A673 (cell line): ENCODE data around the gene MTFR2. TPM values are rescaled to one million over a fixed set of nuclear protein-coding genes. Genes with fewer than 3 reads are reported as not detected.

Experiments used
- BruUV-seq: library from RNA; stranded (reverse); fragments of 400-500 nt; replicated peaks from 2 replicates; lab custom pipeline; 2021; lab: Mats Ljungman, UMichigan
- CTCF ChIA-PET: fragments of 300-600 bp; sonication (Branson Sonifier 250); formaldehyde crosslinking; loops from one replicate; lab custom pipeline; 2022; ENCODE audit warnings: antibody characterized with exemption; lab: Charles Lee
- POLR2A ChIA-PET: fragments of 300-600 bp; sonication (Branson Sonifier 250); formaldehyde crosslinking; loops from one replicate; lab custom pipeline; 2022; ENCODE audit warnings: antibody characterized with exemption; ENCODE audit not compliant: low non-redundant PET; lab: Charles Lee
- DNase-seq: peaks from one replicate; pipeline ENCODE4 v3.0.0-alpha.2; 2015; ENCODE audit warnings: low spot score
- H3K27ac ChIP-seq: fragments of 200-600 bp; sonication (generic); 2 replicates; pipeline ENCODE4 v1.5.1; 2016; ENCODE audit warnings: mixed run types, low read depth, mild to moderate bottlenecking, mixed read lengths, antibody characterized with exemption, low read length; ENCODE audit not compliant: poor library complexity, severe bottlenecking
- H3K27me3 ChIP-seq: fragments of 200-600 bp; sonication (generic); replicated peaks from 2 replicates; pipeline ENCODE4 v1.6.1; 2017; ENCODE audit warnings: mixed run types, low read depth, mild to moderate bottlenecking, mixed read lengths, antibody characterized with exemption, low read length; ENCODE audit not compliant: insufficient read depth, poor library complexity
- H3K36me3 ChIP-seq: fragments of 200-600 bp; sonication (generic); 2 replicates; pipeline ENCODE4 v1.6.1; 2016; ENCODE audit warnings: mixed run types, mild to moderate bottlenecking, mixed read lengths, antibody characterized with exemption, low read length; ENCODE audit not compliant: insufficient read depth, poor library complexity, severe bottlenecking
- H3K4me1 ChIP-seq: fragments of 200-600 bp; sonication (generic); 2 replicates; pipeline ENCODE4 v1.6.1; 2017; ENCODE audit warnings: mixed run types, mild to moderate bottlenecking, mixed read lengths, antibody characterized with exemption, low read length; ENCODE audit not compliant: insufficient read depth, poor library complexity, severe bottlenecking
- H3K4me3 ChIP-seq: fragments of 200-600 bp; sonication (generic); 2 replicates; pipeline ENCODE4 v1.5.1; 2016; ENCODE audit warnings: low read depth, mixed run types, mild to moderate bottlenecking, mixed read lengths, low read length; ENCODE audit not compliant: poor library complexity, severe bottlenecking
- H3K9me3 ChIP-seq: fragments of 200-600 bp; sonication (generic); 2 replicates; pipeline ENCODE4 v1.6.1; 2016; ENCODE audit warnings: mixed run types, low read depth, mild to moderate bottlenecking, mixed read lengths, antibody characterized with exemption, low read length; ENCODE audit not compliant: poor library complexity, severe bottlenecking
- EZH2 ChIP-seq: fragments of 200-600 bp; sonication (generic); IDR thresholded peaks from 2 replicates; pipeline ENCODE4 v1.6.1; 2017; ENCODE audit warnings: borderline replicate concordance, low read depth, mild to moderate bottlenecking, mixed read lengths, antibody characterized with exemption, low read length; ENCODE audit not compliant: poor library complexity, severe bottlenecking
- intact Hi-C: fragments of 100-400 bp; cut with micrococcal nuclease; formaldehyde crosslinking; loops from one replicate; pipeline ENCODE4 v1.10.0; 2022; ENCODE audit not compliant: unreplicated experiment
- total RNA-seq: library from RNA; stranded (reverse); gene quantifications from 2 replicates; pipeline ENCODE4 v1.2.3, GENCODE V29; 2021
- TF ChIP-seq, protein P1 (sequence below): fragments of 300-800, 200-600 bp; sonication (generic); conservative IDR thresholded peaks from 2 replicates; pipeline ENCODE4 v1.5.1; 2017; ENCODE audit warnings: low read depth, mild to moderate bottlenecking, antibody characterized with exemption, low read length, moderate library complexity, mixed read lengths

The MTFR2 gene
- total RNA-seq, 1 experiment from 2014 or later: 12.6 TPM

DNA sequence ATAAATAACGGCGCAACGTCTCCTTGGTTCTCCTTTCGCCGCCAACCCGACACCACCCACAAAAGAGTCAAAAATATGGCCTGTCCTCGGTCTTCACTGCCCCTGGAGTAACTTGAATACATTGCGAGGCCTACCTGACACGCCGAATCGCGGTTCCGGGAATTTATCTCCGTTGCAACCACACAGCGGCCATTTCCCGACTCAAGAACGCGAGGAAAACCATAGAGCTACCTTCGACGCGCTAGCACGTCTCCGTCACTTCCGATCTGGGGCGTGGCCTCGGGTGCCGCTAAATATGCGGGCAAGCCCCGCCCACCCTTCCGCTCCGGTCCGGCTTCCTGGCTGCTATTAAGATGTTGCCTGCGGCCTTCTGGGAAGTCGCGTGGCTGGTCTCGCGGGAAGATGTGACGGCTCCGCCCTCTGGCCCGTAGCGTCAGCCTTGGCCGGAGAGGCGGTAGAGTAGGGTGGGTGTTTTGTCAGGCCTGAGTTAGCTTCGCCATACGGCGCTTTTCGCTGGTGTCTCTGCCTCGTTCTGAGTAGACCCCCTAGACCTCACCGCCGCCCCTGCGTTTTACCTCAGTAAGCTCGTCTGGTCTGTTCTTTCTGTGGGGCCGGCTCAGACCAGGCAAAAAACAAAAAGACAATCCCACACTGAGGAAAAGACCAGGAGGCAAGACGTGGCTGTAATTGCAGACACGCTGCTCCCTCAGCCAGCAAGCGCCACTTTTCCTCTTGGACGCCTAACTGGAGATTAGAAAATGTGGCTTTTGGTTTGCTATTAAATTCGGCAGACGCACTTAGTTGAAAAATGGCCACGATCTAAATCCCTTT lies 39.7 kb upstream of the MTFR2 start, which contains the start of gene BCLAF1:
Gene BCLAF1, minus strand, starts transcription at position 268 of the 831 bp plus-strand sequence. CDS start 9,980 bp downstream, outside the sequence.
- CTCF ChIA-PET: no interaction called here
- BruUV-seq: TSS peak; percentile 94

DNA sequence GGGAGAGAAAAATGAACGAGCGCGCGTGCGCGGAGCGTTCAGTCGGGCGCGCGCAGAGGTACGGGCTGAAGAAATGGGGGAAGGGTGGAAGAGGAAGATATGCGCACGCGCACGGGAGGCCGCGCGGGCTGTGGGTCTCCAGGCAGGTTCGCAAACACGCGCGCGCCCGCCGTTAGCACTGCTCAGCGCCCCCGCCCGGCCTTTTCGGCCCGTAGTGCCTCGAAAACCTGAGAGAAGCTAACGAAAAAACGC lies 39.1 kb upstream of the MTFR2 start:
- peaks cover 22% of the 10 kb centered on the region for H3K4me1 ChIP-seq
- H3K4me3 ChIP-seq: peak overlapping the region; percentile 85
- DNase-seq: peak; percentile 95
- ChIA-PET CTCF (no interaction called here), POLR2A (no interaction called here)
- H3K27ac ChIP-seq: peak overlapping the region; percentile 100
- no peaks in the 10 kb centered on the region for H3K36me3 ChIP-seq
- no peaks in the 10 kb centered on the region for H3K27me3 ChIP-seq
- no peaks in the 10 kb centered on the region for H3K9me3 ChIP-seq
- intact Hi-C loops: loop anchor here (2.0 to 10.0 kb wide), 3 partner anchors 38 to 636 kb away; partner anchors contain the start of genes MAP3K5, MTFR2 and SLC35D3
- BruUV-seq: TSS peak; percentile 59
- TF ChIP-seq EZH2: no peak
- TF ChIP-seq, protein P1, sequence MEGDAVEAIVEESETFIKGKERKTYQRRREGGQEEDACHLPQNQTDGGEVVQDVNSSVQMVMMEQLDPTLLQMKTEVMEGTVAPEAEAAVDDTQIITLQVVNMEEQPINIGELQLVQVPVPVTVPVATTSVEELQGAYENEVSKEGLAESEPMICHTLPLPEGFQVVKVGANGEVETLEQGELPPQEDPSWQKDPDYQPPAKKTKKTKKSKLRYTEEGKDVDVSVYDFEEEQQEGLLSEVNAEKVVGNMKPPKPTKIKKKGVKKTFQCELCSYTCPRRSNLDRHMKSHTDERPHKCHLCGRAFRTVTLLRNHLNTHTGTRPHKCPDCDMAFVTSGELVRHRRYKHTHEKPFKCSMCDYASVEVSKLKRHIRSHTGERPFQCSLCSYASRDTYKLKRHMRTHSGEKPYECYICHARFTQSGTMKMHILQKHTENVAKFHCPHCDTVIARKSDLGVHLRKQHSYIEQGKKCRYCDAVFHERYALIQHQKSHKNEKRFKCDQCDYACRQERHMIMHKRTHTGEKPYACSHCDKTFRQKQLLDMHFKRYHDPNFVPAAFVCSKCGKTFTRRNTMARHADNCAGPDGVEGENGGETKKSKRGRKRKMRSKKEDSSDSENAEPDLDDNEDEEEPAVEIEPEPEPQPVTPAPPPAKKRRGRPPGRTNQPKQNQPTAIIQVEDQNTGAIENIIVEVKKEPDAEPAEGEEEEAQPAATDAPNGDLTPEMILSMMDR: no peak

More for the DNA sequence above, 39.7 kb upstream of the MTFR2 start, which contains the start of gene BCLAF1:
- H3K4me1 ChIP-seq: peaks cover 17% of the 10 kb centered on the region
- TF ChIP-seq, protein P1: no peak
- TF ChIP-seq EZH2: no peak
- POLR2A ChIA-PET: interaction anchor here (0.6 to 0.8 kb wide), 3 partner anchors 8 to 622 kb away, joined by 3 to 5 read pairs (median 3); no protein-coding TSS in a partner anchor
- no peaks in the 10 kb centered on the region for H3K36me3 ChIP-seq
- peak within 1 kb of the TSS; percentile 85 for H3K4me3 ChIP-seq
- peak; percentile 99 for DNase-seq
- peak within 1 kb of the TSS; percentile 100 for H3K27ac ChIP-seq
- no peaks in the 10 kb centered on the region for H3K9me3 ChIP-seq
- intact Hi-C loops: loop anchor here (2.0 to 10.0 kb wide), 3 partner anchors 39 to 635 kb away; partner anchors contain the start of genes MAP3K5, MTFR2 and SLC35D3
- H3K27me3 ChIP-seq: no peaks in the 10 kb centered on the region

DNA sequence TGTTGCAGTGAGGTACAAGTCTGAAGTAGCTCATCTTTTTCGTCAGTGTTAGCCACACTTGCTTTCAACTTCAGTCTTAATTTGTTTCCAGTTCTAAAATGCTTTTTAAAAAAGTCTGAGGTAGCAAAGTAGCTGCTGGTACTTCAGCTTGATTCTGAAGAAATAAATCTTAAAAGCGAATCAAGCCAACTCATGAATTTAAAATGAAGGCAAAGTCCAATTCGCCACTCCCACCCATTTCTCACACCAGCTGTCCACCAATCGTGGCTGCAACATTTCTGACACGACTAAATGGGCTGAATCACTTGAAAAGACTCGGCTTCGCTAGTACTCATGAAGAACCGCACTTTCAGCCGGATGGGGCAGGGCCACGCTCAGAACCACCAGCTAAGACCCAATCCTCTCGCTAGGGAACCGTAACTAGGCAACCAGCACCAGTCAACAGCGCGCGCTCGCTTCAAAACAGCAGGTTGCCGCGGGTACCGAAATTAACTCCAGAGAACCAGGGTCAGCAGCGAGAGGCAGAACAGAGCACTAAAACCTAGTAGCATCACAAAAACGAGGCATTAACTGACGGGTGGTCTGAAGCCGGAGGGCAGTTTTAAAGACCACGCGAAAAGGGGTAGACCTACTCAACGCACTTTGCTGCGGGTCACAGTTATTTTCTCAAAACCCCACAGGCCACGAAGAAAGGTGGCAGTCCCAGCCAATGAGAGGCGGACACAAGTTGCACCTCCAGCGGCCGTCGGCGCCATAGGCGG lies 38.6 kb upstream of the MTFR2 start:
- no peaks in the 10 kb centered on the region for H3K27me3 ChIP-seq
- DNase-seq: peak; percentile 81
- ChIA-PET POLR2A (interaction anchor here (0.9 kb wide), 1 partner anchor 20 kb away, joined by 3 read pairs; no protein-coding TSS in a partner anchor), CTCF (no interaction called here)
- no peaks in the 10 kb centered on the region for H3K9me3 ChIP-seq
- no TSS peak for BruUV-seq
- peak overlapping the region; percentile 85 for H3K4me3 ChIP-seq
- H3K4me1 ChIP-seq: peaks cover 23% of the 10 kb centered on the region
- intact Hi-C loops: loop anchor here (2.0 to 10.0 kb wide), 3 partner anchors 38 to 636 kb away; partner anchors contain the start of genes MAP3K5, MTFR2 and SLC35D3
- peak overlapping the region; percentile 100 for H3K27ac ChIP-seq
- TF ChIP-seq, protein P1: 0 out of 2 replicates have a peak, but pooled peaks have one; percentile 25
- no peak for TF ChIP-seq EZH2
- no peaks in the 10 kb centered on the region for H3K36me3 ChIP-seq
